Activated T-helper 2 cell treated with anti-CD3 and anti-CD28 coated beads, Interferon-gamma antibody, Interleukin-2, Interleukin-4, amounts not matched to agents 10 μg/mL and 5 μg/mL and 100 μg/mL, durations not matched to agents 14 hours and 24 hours and 36 hours (primary cell): ENCODE results near the gene PNPLA2. TPM values are rescaled to one million over a fixed set of nuclear protein-coding genes. Genes with fewer than 3 reads are reported as not detected.
A peak's percentile ranks its signal among the peaks of the same experiment; 100 is the strongest.

ENCODE experiments used
- DNase-seq: peaks from one replicate; pipeline ENCODE4 v3.0.0; 2021; ENCODE audit warnings: low spot score
- H3K27ac Mint-ChIP-seq: one replicate; pipeline ENCODE4 v1.8.0; 2021; ENCODE audit warnings: mixed read lengths
- H3K27me3 Mint-ChIP-seq: one replicate; pipeline ENCODE4 v1.8.0; 2021; ENCODE audit warnings: low read depth, mixed read lengths
- H3K36me3 Mint-ChIP-seq: one replicate; pipeline ENCODE4 v1.8.0; 2021; ENCODE audit warnings: low read depth, mixed read lengths
- H3K4me1 Mint-ChIP-seq: one replicate; pipeline ENCODE4 v1.8.0; 2021; ENCODE audit warnings: low read depth, mixed read lengths
- H3K4me3 Mint-ChIP-seq: one replicate; pipeline ENCODE4 v1.8.0; 2021; ENCODE audit warnings: low read depth, mild to moderate bottlenecking, moderate library complexity, mixed read lengths
- H3K9me3 Mint-ChIP-seq: one replicate; pipeline ENCODE4 v1.8.0; 2021; ENCODE audit warnings: mixed read lengths
- intact Hi-C: fragments of 100-400 bp; cut with micrococcal nuclease; formaldehyde crosslinking; loops from one replicate; pipeline ENCODE4 v1.15.1; 2023
- total RNA-seq: library from RNA; stranded (reverse); gene quantifications from 2 replicates; pipeline ENCODE4 v1.2.3, GENCODE V29; 2022

The PNPLA2 gene
- total RNA-seq, 1 donor from 2014 or later: 56.1 TPM

- H3K27me3 Mint-ChIP-seq: no peaks in the 10 kb centered on the region
- H3K27ac Mint-ChIP-seq: peak overlapping the region; percentile 66
- H3K9me3 Mint-ChIP-seq: no peaks in the 10 kb centered on the region
- H3K36me3 Mint-ChIP-seq: peaks cover 11% of the 10 kb centered on the region
- peaks cover 7% of the 10 kb centered on the region for H3K4me1 Mint-ChIP-seq
- peak overlapping the region; percentile 90 for H3K4me3 Mint-ChIP-seq
- intact Hi-C loops: loop anchor here (1.0 to 2.0 kb wide), 3 partner anchors 8 to 51 kb away; partner anchors contain the start of genes PIDD1, RPLP2 and TALDO1
- peak; percentile 70 for DNase-seq
Measured at GRCh38 chr11:797296-798092, 21.2 kb upstream of the PNPLA2 start.

DNA sequence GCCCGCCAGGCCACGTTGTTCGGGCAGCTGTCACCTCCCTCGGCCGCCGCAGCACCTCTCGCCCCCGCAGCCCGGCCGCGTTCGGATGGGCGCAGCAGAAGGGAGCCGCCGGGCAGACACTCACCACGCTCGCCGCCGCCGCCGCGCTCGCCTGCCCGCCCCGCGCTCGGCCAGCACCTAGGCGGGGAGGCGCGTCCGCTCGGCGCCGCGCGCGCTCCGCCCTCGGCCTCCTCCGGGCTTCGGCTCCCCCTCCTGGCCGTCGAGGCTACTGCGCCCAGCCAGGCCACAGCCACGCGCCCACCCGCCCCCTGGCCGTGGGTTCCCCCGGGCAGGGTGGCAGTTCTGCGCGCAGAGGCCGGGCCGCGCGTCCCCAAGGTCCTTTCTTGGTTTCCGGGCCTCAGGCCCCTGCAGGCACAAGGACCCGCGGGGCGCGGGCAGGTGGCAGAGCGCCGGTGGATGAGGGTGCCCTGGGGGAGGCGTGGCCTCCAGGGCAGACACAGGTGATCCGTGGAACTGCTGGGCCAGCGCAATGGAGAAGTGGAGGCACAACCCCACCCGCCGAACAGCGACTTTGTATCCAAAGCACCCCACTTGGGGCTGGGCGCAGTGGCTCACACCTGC is 20.5 kb upstream of the PNPLA2 start, which contains the start of gene SLC25A22:
Gene SLC25A22 (minus strand): TSS at position 189 of the 621 bp plus-strand sequence. CDS start 3,275 bp downstream, outside the sequence.
- Mint-ChIP-seq H3K36me3 (peaks cover 8% of the 10 kb centered on the region), H3K9me3 (no peaks in the 10 kb centered on the region), H3K4me3 (peak within 1 kb of the TSS; percentile 90), H3K27me3 (no peaks in the 10 kb centered on the region), H3K27ac (peak within 1 kb of the TSS; percentile 66), H3K4me1 (peaks cover 7% of the 10 kb centered on the region)
- intact Hi-C loops: no loop called here
- DNase-seq: peak; percentile 82

DNA sequence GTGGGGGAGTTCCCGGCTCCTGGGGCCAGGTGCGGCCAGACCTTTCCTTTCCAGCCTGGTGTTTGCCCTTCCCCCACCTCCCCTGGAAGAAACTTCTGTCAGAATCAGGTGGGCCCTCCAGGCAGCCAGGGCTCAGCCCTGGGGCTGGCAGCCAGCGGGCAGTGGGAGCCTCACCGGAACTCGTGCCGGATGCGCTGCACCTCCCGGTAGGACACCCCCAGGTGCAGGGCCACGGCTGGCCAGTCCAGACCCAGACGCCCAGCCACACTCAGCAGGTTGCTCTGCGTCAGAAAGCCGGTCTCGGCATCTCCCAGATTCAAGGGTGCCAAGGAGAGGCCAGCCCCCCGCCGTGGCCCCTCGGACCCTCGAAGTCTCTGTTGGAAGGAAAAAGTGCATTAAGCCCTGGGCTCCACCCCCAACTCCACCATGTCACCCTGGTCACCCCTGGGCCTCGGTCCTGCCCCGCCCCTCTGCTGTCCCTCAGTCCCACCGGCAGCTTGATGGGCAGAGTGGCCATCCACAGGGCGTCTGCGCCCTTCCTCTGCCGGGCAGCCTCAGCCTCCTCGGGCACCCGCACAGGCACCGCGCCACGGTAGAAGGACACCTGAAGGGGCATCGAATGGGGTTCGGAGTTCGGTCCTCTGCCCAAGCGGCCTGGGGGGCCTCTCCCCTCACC is 18.9 kb upstream of the PNPLA2 start:
- Mint-ChIP-seq H3K4me3 (no peak overlapping the region), H3K36me3 (peaks cover 4% of the 10 kb centered on the region), H3K4me1 (peaks cover 6% of the 10 kb centered on the region), H3K27ac (no peak overlapping the region), H3K9me3 (no peaks in the 10 kb centered on the region), H3K27me3 (no peaks in the 10 kb centered on the region)
- intact Hi-C loops: no loop called here
- no peak for DNase-seq

DNA sequence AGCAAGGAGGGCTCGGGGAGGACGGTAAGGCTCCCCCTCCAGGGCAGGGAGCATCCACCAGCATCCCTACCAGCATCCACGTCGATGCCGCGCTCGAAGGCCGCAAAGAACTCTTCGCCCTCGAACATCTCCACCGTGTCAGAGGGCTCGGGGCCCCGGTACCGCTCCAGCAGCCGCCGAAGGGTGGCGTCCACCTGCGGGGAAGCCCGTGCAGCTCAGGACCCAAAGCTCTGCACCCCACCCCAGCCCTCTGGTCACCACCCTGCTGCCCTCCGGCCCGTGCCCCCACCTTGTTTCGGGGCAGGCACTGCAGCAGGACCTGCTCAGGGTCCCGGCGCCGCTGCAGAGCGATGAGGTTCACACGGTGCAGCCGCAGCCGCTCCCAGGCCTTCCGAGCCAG is 18.2 kb upstream of the PNPLA2 start:
- no peaks in the 10 kb centered on the region for H3K27me3 Mint-ChIP-seq
- no peak overlapping the region for H3K4me3 Mint-ChIP-seq
- peaks cover 4% of the 10 kb centered on the region for H3K36me3 Mint-ChIP-seq
- peaks cover 5% of the 10 kb centered on the region for H3K4me1 Mint-ChIP-seq
- H3K27ac Mint-ChIP-seq: no peak overlapping the region
- intact Hi-C loops: no loop called here
- H3K9me3 Mint-ChIP-seq: no peaks in the 10 kb centered on the region
- DNase-seq: no peak

DNA sequence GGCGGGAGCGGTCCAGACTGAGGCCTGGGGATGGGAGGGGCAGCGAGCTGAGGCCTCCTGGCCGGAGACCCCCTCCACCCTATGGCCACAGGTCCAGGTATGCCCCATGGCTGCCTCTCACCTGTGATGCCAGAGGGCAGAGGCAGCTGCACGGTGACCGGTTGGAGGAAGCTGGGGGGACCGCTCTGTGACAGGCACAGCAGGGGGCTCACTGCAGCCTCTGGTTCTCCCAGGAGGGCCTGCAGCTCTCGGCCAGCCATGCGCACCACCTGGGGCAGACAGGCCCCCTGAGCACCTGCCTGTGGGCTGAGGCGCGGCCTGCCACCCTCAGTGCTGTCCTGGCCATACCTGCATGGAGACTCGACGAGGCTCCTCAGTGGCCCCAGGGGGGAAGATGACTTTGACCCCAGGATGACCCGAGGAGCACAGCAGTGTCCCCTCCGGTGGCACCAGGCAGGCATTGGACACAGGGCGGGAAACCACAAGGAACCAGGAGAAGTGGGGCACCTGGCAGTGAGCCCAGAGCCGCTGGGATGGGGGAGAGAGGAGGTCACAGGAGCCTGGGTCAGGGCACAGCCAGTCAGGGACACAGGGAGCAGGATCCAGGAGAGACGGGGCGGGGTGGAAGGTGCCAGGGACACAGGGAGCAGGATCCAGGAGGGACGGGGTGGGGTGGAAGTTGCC is 17.5 kb upstream of the PNPLA2 start:
- H3K4me3 Mint-ChIP-seq: peak overlapping the region; percentile 0
- no peak for DNase-seq
- H3K36me3 Mint-ChIP-seq: peaks cover 4% of the 10 kb centered on the region
- intact Hi-C loops: no loop called here
- H3K27ac Mint-ChIP-seq: no peak overlapping the region
- no peaks in the 10 kb centered on the region for H3K27me3 Mint-ChIP-seq
- no peaks in the 10 kb centered on the region for H3K9me3 Mint-ChIP-seq
- H3K4me1 Mint-ChIP-seq: peaks cover 5% of the 10 kb centered on the region

DNA sequence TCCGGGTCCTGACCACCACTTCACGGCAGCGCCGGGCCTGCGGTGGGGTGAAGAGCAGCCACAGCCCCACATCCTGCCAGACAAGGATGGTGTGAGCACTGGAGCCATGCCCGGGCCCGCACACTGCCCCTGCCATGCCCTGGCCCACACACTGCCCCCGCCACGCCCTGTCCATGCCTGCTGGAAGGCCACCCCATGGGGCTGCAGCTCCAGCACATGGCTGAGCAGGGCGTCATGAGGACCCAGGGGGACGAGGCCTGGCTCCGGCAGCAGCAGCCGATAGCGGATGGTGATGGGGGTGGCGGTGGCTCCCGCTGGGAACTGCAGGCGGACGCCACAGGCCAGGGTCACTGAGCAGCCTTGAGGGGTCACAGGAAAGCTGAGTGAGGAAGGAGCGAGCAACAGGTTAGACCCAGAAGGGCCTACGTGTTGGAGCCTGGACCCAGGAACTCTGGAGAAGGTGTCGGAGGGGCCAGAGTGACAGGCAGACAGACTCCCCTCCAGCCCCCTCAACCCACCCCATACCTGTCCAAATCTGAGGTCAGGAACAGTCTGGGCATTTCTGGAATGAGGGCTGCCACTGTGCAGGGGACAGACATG is 16.6 kb upstream of the PNPLA2 start:
- no peak overlapping the region for H3K27ac Mint-ChIP-seq
- intact Hi-C loops: no loop called here
- H3K36me3 Mint-ChIP-seq: peaks cover 4% of the 10 kb centered on the region
- no peaks in the 10 kb centered on the region for H3K27me3 Mint-ChIP-seq
- H3K4me3 Mint-ChIP-seq: no peak overlapping the region
- H3K9me3 Mint-ChIP-seq: no peaks in the 10 kb centered on the region
- DNase-seq: no peak
- H3K4me1 Mint-ChIP-seq: no peaks in the 10 kb centered on the region

GRCh38 chr11:802693-803466 is 15.8 kb upstream of the PNPLA2 start:
- Mint-ChIP-seq H3K9me3 (no peaks in the 10 kb centered on the region), H3K27me3 (no peaks in the 10 kb centered on the region), H3K4me3 (peak overlapping the region; percentile 79), H3K36me3 (peaks cover 6% of the 10 kb centered on the region), H3K4me1 (peaks cover 2% of the 10 kb centered on the region), H3K27ac (no peak overlapping the region)
- DNase-seq: no peak
- intact Hi-C loops: no loop called here

- DNase-seq: no peak
- peak overlapping the region; percentile 79 for H3K4me3 Mint-ChIP-seq
- peaks cover 7% of the 10 kb centered on the region for H3K36me3 Mint-ChIP-seq
- H3K27me3 Mint-ChIP-seq: no peaks in the 10 kb centered on the region
- H3K4me1 Mint-ChIP-seq: peaks cover 3% of the 10 kb centered on the region
- H3K9me3 Mint-ChIP-seq: no peaks in the 10 kb centered on the region
- no peak overlapping the region for H3K27ac Mint-ChIP-seq
- intact Hi-C loops: no loop called here
Measured at GRCh38 chr11:803467-803742, 15.3 kb upstream of the PNPLA2 start.

DNA sequence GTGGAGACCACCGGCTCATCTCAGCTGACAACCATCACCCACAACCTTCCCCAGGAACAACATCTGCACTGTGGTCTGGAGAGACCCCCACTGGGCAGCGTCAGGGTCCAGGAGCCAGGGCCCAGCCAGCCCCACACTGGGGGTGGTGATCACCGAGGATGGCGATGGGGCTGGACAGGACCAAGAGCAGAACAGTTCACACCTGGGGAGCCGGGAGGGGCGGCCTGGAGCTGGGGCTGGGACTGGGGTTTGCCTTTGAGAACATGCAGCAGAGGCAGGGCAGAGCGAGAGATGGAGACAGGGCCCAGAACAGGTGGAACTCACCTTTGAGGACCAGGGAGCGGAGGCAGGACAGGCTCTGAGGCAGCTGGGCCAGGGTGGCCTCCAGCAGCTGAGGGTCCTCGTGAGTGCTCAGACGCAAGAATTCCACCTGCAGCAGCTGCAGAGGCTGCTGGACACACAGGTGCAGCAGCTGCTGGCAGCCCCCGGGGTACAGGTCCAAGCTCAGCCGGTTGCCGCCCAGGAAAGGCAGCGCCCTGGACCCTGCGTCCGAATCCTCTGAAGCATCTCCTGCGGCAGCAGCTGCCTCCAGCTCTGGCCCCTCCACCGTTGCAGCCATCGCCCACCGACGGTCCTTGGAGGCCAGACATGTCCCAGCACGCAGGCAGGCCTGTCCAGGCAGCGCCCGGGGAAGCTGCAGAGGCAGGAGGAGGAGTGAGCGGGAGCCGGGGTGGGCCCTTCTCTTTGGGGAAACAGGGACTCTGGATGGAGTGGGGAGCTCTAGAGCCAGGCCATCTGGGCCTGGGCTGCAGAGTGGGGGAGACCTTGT is 14.7 kb upstream of the PNPLA2 start:
- H3K4me1 Mint-ChIP-seq: peaks cover 3% of the 10 kb centered on the region
- no peaks in the 10 kb centered on the region for H3K27me3 Mint-ChIP-seq
- H3K36me3 Mint-ChIP-seq: peaks cover 9% of the 10 kb centered on the region
- intact Hi-C loops: no loop called here
- no peaks in the 10 kb centered on the region for H3K9me3 Mint-ChIP-seq
- peak overlapping the region; percentile 79 for H3K4me3 Mint-ChIP-seq
- no peak for DNase-seq
- H3K27ac Mint-ChIP-seq: peak overlapping the region; percentile 63

- Mint-ChIP-seq H3K4me1 (peaks cover 3% of the 10 kb centered on the region), H3K4me3 (peak overlapping the region; percentile 79), H3K27ac (peak overlapping the region; percentile 63), H3K9me3 (no peaks in the 10 kb centered on the region), H3K36me3 (peaks cover 10% of the 10 kb centered on the region), H3K27me3 (no peaks in the 10 kb centered on the region)
- DNase-seq: no peak
- intact Hi-C loops: no loop called here
Measured at GRCh38 chr11:804599-804964, 14.1 kb upstream of the PNPLA2 start.
